Activated naive CD4-positive, alpha-beta T cell treated with anti-CD3 and anti-CD28 coated beads, Interleukin-2, amount 50 U/mL, for 24 hours (primary cell): ENCODE results near the gene CADM1.

Experiments
- H3K27ac Mint-ChIP-seq: one replicate; pipeline ENCODE4 v1.8.0; 2021; ENCODE audit warnings: mild to moderate bottlenecking, mixed read lengths
- H3K27me3 Mint-ChIP-seq: one replicate; pipeline ENCODE4 v1.8.0; 2021; ENCODE audit warnings: mixed read lengths
- H3K36me3 Mint-ChIP-seq: one replicate; pipeline ENCODE4 v1.8.0; 2021; ENCODE audit warnings: mixed read lengths
- H3K4me1 Mint-ChIP-seq: one replicate; pipeline ENCODE4 v1.8.0; 2021; ENCODE audit warnings: mixed read lengths
- H3K4me3 Mint-ChIP-seq: one replicate; pipeline ENCODE4 v1.8.0; 2021; ENCODE audit warnings: mild to moderate bottlenecking, mixed read lengths
- H3K9me3 Mint-ChIP-seq: one replicate; pipeline ENCODE4 v1.8.0; 2021; ENCODE audit warnings: mixed read lengths

CADM1 gene

GRCh38 chr11:115217726-115218311 lies 286.4 kb downstream of the CADM1 start:
- Mint-ChIP-seq H3K4me1 (no peaks in the 10 kb centered on the region), H3K36me3 (no peaks in the 10 kb centered on the region), H3K9me3 (no peaks in the 10 kb centered on the region), H3K27me3 (no peaks in the 10 kb centered on the region), H3K27ac (no peak overlapping the region), H3K4me3 (no peak overlapping the region)

GRCh38 chr11:115215694-115216617 lies 288.3 kb downstream of the CADM1 start:
- H3K27ac Mint-ChIP-seq: no peak overlapping the region
- no peaks in the 10 kb centered on the region for H3K27me3 Mint-ChIP-seq
- no peaks in the 10 kb centered on the region for H3K36me3 Mint-ChIP-seq
- no peak overlapping the region for H3K4me3 Mint-ChIP-seq
- no peaks in the 10 kb centered on the region for H3K9me3 Mint-ChIP-seq
- no peaks in the 10 kb centered on the region for H3K4me1 Mint-ChIP-seq

GRCh38 chr11:115214644-115215234 lies 289.5 kb downstream of the CADM1 start:
- Mint-ChIP-seq H3K9me3 (no peaks in the 10 kb centered on the region), H3K4me1 (no peaks in the 10 kb centered on the region), H3K4me3 (no peak overlapping the region), H3K36me3 (no peaks in the 10 kb centered on the region), H3K27ac (no peak overlapping the region), H3K27me3 (no peaks in the 10 kb centered on the region)

GRCh38 chr11:115213007-115213406 lies 291.2 kb downstream of the CADM1 start:
- H3K27me3 Mint-ChIP-seq: no peaks in the 10 kb centered on the region
- H3K27ac Mint-ChIP-seq: no peak overlapping the region
- H3K36me3 Mint-ChIP-seq: no peaks in the 10 kb centered on the region
- H3K4me3 Mint-ChIP-seq: no peak overlapping the region
- no peaks in the 10 kb centered on the region for H3K9me3 Mint-ChIP-seq
- no peaks in the 10 kb centered on the region for H3K4me1 Mint-ChIP-seq

- Mint-ChIP-seq H3K27me3 (peaks cover 1% of the 10 kb centered on the region), H3K4me1 (no peaks in the 10 kb centered on the region), H3K9me3 (no peaks in the 10 kb centered on the region), H3K4me3 (no peak overlapping the region), H3K36me3 (no peaks in the 10 kb centered on the region), H3K27ac (no peak overlapping the region)
Observed at GRCh38 chr11:115208808-115209259, 295.4 kb downstream of the CADM1 start.

- Mint-ChIP-seq H3K9me3 (no peaks in the 10 kb centered on the region), H3K4me3 (no peak overlapping the region), H3K4me1 (no peaks in the 10 kb centered on the region), H3K36me3 (no peaks in the 10 kb centered on the region), H3K27me3 (peaks cover 1% of the 10 kb centered on the region), H3K27ac (no peak overlapping the region)
Observed at GRCh38 chr11:115207916-115208315, 296.3 kb downstream of the CADM1 start.

- Mint-ChIP-seq H3K4me3 (no peak overlapping the region), H3K27ac (no peak overlapping the region), H3K4me1 (no peaks in the 10 kb centered on the region), H3K9me3 (no peaks in the 10 kb centered on the region), H3K36me3 (no peaks in the 10 kb centered on the region), H3K27me3 (peaks cover 1% of the 10 kb centered on the region)
Observed at GRCh38 chr11:115207166-115207591, 297.0 kb downstream of the CADM1 start.

GRCh38 chr11:115206365-115207022 lies 297.7 kb downstream of the CADM1 start:
- H3K36me3 Mint-ChIP-seq: no peaks in the 10 kb centered on the region
- H3K9me3 Mint-ChIP-seq: no peaks in the 10 kb centered on the region
- H3K4me1 Mint-ChIP-seq: no peaks in the 10 kb centered on the region
- no peak overlapping the region for H3K27ac Mint-ChIP-seq
- H3K4me3 Mint-ChIP-seq: no peak overlapping the region
- H3K27me3 Mint-ChIP-seq: peaks cover 1% of the 10 kb centered on the region

- Mint-ChIP-seq H3K9me3 (no peaks in the 10 kb centered on the region), H3K4me3 (no peak overlapping the region), H3K27ac (no peak overlapping the region), H3K27me3 (peaks cover 1% of the 10 kb centered on the region), H3K36me3 (no peaks in the 10 kb centered on the region), H3K4me1 (no peaks in the 10 kb centered on the region)
Observed at GRCh38 chr11:115202900-115203552, 301.2 kb downstream of the CADM1 start.

- Mint-ChIP-seq H3K4me1 (no peaks in the 10 kb centered on the region), H3K27me3 (peaks cover 1% of the 10 kb centered on the region), H3K36me3 (no peaks in the 10 kb centered on the region), H3K9me3 (no peaks in the 10 kb centered on the region), H3K27ac (no peak overlapping the region), H3K4me3 (no peak overlapping the region)
Observed at GRCh38 chr11:115202074-115202473, 302.1 kb downstream of the CADM1 start.

- no peaks in the 10 kb centered on the region for H3K9me3 Mint-ChIP-seq
- H3K27ac Mint-ChIP-seq: no peak overlapping the region
- H3K36me3 Mint-ChIP-seq: no peaks in the 10 kb centered on the region
- no peaks in the 10 kb centered on the region for H3K4me1 Mint-ChIP-seq
- H3K4me3 Mint-ChIP-seq: no peak overlapping the region
- peaks cover 1% of the 10 kb centered on the region for H3K27me3 Mint-ChIP-seq
Observed at GRCh38 chr11:115201111-115201792, 303.0 kb downstream of the CADM1 start.

- Mint-ChIP-seq H3K36me3 (no peaks in the 10 kb centered on the region), H3K9me3 (no peaks in the 10 kb centered on the region), H3K27ac (no peak overlapping the region), H3K4me3 (no peak overlapping the region), H3K27me3 (no peaks in the 10 kb centered on the region), H3K4me1 (no peaks in the 10 kb centered on the region)
Observed at GRCh38 chr11:115199481-115200069, 304.6 kb downstream of the CADM1 start.

- Mint-ChIP-seq H3K9me3 (peaks cover 4% of the 10 kb centered on the region), H3K4me1 (no peaks in the 10 kb centered on the region), H3K27ac (no peak overlapping the region), H3K36me3 (no peaks in the 10 kb centered on the region), H3K27me3 (peaks cover 2% of the 10 kb centered on the region), H3K4me3 (no peak overlapping the region)
Observed at GRCh38 chr11:115198321-115198741, 305.9 kb downstream of the CADM1 start.

GRCh38 chr11:115197433-115197832 lies 306.8 kb downstream of the CADM1 start:
- H3K27ac Mint-ChIP-seq: no peak overlapping the region

More at GRCh38 chr11:115197433-115197832, 306.8 kb downstream of the CADM1 start:
- peaks cover 4% of the 10 kb centered on the region for H3K9me3 Mint-ChIP-seq
- H3K36me3 Mint-ChIP-seq: no peaks in the 10 kb centered on the region
- no peaks in the 10 kb centered on the region for H3K4me1 Mint-ChIP-seq
- H3K4me3 Mint-ChIP-seq: no peak overlapping the region
- peaks cover 2% of the 10 kb centered on the region for H3K27me3 Mint-ChIP-seq
